ENCODE data around the gene WWOX. TPM values are rescaled to one million over a fixed set of nuclear protein-coding genes. Genes with fewer than 3 reads are reported as not detected.

The WWOX gene
- total RNA-seq, 4 donors from 2014 or later = 12.9 to 53.5 (median 25.6) TPM

DNA sequence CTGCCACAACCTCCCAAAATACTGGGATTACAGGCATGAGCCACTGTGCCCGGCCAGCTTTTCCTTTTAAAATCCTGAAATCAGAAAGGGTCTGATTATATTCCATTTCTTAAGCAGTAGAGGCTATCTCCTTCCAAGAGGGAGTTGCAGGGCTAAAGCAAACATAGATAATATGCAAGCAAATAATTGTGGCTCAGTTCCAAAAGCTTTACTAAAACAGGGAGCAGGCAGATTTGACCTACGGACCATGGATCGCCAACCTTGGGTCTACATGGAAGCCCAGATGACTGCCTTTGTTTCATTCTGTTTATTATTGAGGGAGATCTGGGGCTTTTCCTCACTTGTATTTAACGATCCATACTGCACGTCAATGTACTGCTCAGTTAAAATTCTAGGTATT, 38.6 kb upstream of the WWOX start:
- Histone ChIP-seq H3K4me3 (no peak overlapping the region), H3K27ac (no peak overlapping the region), H3K27me3 (peaks cover 22% of the 10 kb centered on the region), H3K4me1 (no peaks in the 10 kb centered on the region), H3K36me3 (no peaks in the 10 kb centered on the region), H3K9me3 (no peaks in the 10 kb centered on the region)
- TF ChIP-seq, protein P1, sequence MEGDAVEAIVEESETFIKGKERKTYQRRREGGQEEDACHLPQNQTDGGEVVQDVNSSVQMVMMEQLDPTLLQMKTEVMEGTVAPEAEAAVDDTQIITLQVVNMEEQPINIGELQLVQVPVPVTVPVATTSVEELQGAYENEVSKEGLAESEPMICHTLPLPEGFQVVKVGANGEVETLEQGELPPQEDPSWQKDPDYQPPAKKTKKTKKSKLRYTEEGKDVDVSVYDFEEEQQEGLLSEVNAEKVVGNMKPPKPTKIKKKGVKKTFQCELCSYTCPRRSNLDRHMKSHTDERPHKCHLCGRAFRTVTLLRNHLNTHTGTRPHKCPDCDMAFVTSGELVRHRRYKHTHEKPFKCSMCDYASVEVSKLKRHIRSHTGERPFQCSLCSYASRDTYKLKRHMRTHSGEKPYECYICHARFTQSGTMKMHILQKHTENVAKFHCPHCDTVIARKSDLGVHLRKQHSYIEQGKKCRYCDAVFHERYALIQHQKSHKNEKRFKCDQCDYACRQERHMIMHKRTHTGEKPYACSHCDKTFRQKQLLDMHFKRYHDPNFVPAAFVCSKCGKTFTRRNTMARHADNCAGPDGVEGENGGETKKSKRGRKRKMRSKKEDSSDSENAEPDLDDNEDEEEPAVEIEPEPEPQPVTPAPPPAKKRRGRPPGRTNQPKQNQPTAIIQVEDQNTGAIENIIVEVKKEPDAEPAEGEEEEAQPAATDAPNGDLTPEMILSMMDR (IDR thresholded peaks at IDR 0.05) = no peak
- TF ChIP-seq POLR2A (IDR thresholded peaks at IDR 0.05) = no peak
- no peak for TF ChIP-seq POLR2AphosphoS5 (IDR thresholded peaks at IDR 0.05)
- no peak for TF ChIP-seq EP300 (IDR thresholded peaks at IDR 0.05)
- WGBS, 2 donors (ENCODE audit: low coverage in 1 of 2) = 65 to 89% methylated on average over 3 to 5 of the region's 5 CpGs
- no peak for ATAC-seq

DNA sequence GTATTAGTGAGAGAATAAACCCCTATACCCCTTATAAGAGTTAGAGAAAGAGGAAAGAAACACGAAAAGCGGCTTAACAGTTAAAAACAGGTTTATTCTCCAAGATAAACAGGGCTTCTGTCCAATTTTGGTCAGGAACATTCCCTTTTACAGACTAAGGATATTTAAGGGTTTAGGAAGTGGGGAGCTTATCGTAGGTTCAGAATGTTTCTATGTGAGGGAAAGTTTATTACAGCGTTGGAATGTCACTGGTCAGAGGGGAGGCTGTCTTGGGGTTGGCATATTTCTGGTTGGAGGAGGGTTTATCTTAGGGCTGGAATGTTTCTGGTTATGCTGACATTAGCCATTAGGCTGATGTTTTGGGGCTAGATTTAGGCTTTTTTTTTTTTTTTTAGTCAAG, 34.1 kb upstream of the WWOX start:
- Histone ChIP-seq H3K27ac (no peak overlapping the region), H3K36me3 (no peaks in the 10 kb centered on the region), H3K27me3 (peaks cover 6% of the 10 kb centered on the region), H3K4me3 (no peak overlapping the region), H3K9me3 (peaks cover 0 to 6% (median 0%) of the 10 kb centered on the region in 3 donors), H3K4me1 (no peaks in the 10 kb centered on the region)
- ATAC-seq = no peak
- 9 to 44% methylated on average over 4 of the region's 4 CpGs for WGBS, 2 donors (ENCODE audit: low coverage in 1 of 2)
- TF ChIP-seq POLR2A (IDR thresholded peaks at IDR 0.05) (no peak), POLR2AphosphoS5 (IDR thresholded peaks at IDR 0.05) (no peak), EP300 (IDR thresholded peaks at IDR 0.05) (no peak)
- TF ChIP-seq, protein P1 (IDR thresholded peaks at IDR 0.05) = no peak

DNA sequence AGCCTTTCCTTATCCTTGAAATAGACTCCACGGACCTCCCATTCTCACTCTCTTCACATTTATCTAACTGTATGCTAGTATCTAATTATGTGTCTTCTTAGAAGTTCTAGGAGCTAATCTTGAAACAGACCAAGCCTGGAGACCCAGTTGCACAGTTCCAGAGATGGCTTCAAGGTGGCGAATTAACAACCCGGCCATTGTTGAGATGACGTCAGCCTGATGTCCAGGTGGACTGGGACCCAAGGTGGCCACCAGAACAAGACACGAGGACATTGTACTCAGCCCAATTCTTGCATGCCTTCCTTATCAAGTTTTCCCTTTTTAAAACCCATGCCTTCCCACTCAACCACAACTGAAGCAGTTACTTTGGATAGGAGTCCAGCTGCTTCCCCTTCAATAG, 29.5 kb upstream of the WWOX start:
- Histone ChIP-seq H3K4me3 (no peak overlapping the region), H3K27me3 (peaks cover 22% of the 10 kb centered on the region), H3K36me3 (no peaks in the 10 kb centered on the region), H3K27ac (no peak overlapping the region), H3K9me3 (peaks cover 0 to 6% (median 0%) of the 10 kb centered on the region in 3 donors), H3K4me1 (no peaks in the 10 kb centered on the region)
- no peak for TF ChIP-seq POLR2A (IDR thresholded peaks at IDR 0.05)
- TF ChIP-seq, protein P1 (IDR thresholded peaks at IDR 0.05) = no peak
- no peak for TF ChIP-seq EP300 (IDR thresholded peaks at IDR 0.05)
- TF ChIP-seq POLR2AphosphoS5 (IDR thresholded peaks at IDR 0.05) = no peak
- 80 to 97% methylated on average over 1 to 3 of the region's 5 CpGs for WGBS, 2 donors (ENCODE audit: low coverage in 1 of 2)
- ATAC-seq = no peak

DNA sequence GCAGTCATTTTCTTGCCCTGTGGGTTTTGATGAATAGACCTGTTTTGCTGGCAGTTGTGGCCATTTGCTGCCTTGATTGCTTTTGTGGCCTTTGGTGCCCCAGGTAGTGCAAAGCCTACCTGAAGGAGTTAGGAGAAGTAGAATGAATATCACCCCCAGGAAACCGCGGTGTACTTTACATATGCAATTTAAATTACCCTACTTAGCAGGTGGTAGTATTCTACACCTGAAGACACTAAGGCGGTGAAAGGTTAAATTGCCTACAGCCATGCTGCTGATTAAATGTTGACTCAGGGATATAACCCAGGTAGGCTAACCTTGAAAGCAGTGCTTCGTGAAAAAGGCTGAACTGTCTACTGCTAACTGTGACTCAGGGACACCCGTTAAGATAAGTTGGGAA, 27.2 kb upstream of the WWOX start:
- ATAC-seq = no peak
- Histone ChIP-seq H3K27ac (no peak overlapping the region), H3K4me1 (no peaks in the 10 kb centered on the region), H3K27me3 (peaks cover 19% of the 10 kb centered on the region), H3K9me3 (peaks cover 0 to 4% (median 0%) of the 10 kb centered on the region in 3 donors), H3K36me3 (no peaks in the 10 kb centered on the region), H3K4me3 (no peak overlapping the region)
- WGBS, 2 donors (ENCODE audit: low coverage in 1 of 2) = 18 to 20% methylated on average over 5 of the region's 5 CpGs
- TF ChIP-seq POLR2A (IDR thresholded peaks at IDR 0.05) = no peak
- TF ChIP-seq, protein P1 (IDR thresholded peaks at IDR 0.05) = no peak
- TF ChIP-seq POLR2AphosphoS5 (IDR thresholded peaks at IDR 0.05) = no peak
- TF ChIP-seq EP300 (IDR thresholded peaks at IDR 0.05) = no peak

DNA sequence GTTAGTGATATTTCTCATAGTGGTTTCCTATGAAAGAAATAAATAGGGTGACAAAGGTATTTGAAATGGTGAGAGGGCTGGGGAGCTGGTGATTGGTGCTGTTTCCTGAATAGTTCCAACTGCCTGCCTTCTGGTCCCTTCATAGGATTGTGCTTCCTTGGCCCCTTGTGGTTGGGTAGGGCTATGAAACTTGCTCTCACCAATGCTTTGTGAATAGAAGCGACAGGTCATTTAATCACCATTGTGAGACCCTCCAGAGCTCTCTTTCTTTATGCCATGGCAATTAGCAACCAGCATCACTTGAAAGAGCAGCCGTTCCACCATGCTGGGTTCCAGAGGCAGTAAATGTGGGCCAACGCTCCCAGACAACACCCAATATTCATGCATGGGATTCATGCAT, 23.7 kb upstream of the WWOX start:
- H3K27ac ChIP-seq = no peak overlapping the region
- 40% methylated on average over 1 of the region's 3 CpGs; no CpG with 5 or more reads in 1 of the 2 donors for WGBS, 2 donors (ENCODE audit: low coverage in 1 of 2)

More for the DNA sequence above, 23.7 kb upstream of the WWOX start:
- no peaks in the 10 kb centered on the region for H3K9me3 ChIP-seq
- TF ChIP-seq POLR2A (IDR thresholded peaks at IDR 0.05) = no peak
- TF ChIP-seq, protein P1 (IDR thresholded peaks at IDR 0.05) = no peak
- H3K36me3 ChIP-seq = no peaks in the 10 kb centered on the region
- no peak for ATAC-seq
- H3K27me3 ChIP-seq = peaks cover 21% of the 10 kb centered on the region
- H3K4me1 ChIP-seq = no peaks in the 10 kb centered on the region
- no peak overlapping the region for H3K4me3 ChIP-seq

Measured in gastroesophageal sphincter (tissue), 4 donors.